GM19455 (cell line): ENCODE measurements around the gene HSPA1L.

ENCODE experiments used
- ATAC-seq: cut with Tn5 transposase; IDR thresholded peaks from one replicate; pipeline ENCODE4 v1.9.1; 2021; ENCODE audit not compliant: unreplicated experiment

Gene HSPA1L

GRCh38 chr6:31784098-31784925 is 30.8 kb downstream of the HSPA1L start:
- no peak for ATAC-seq

- no peak for ATAC-seq
Measured at GRCh38 chr6:31782126-31782855, 32.8 kb downstream of the HSPA1L start.

- no peak for ATAC-seq
Measured at GRCh38 chr6:31781244-31782125, 33.6 kb downstream of the HSPA1L start.

GRCh38 chr6:31780507-31781243 is 34.4 kb downstream of the HSPA1L start:
- no peak for ATAC-seq

GRCh38 chr6:31779908-31780307 is 35.2 kb downstream of the HSPA1L start:
- ATAC-seq = no peak

GRCh38 chr6:31778999-31779885 is 35.8 kb downstream of the HSPA1L start:
- no peak for ATAC-seq

GRCh38 chr6:31778193-31778592 is 36.9 kb downstream of the HSPA1L start:
- no peak for ATAC-seq

- ATAC-seq = no peak
Measured at GRCh38 chr6:31777667-31778050, 37.4 kb downstream of the HSPA1L start.

- ATAC-seq = no peak
Measured at GRCh38 chr6:31776989-31777666, 38.0 kb downstream of the HSPA1L start, which contains the start of gene VWA7. Gene VWA7 (minus strand): TSS chr6:31777328. CDS start chr6:31776779, 549 bp downstream.

- no peak for ATAC-seq
Measured at GRCh38 chr6:31776485-31776988, 38.5 kb downstream of the HSPA1L start.

- ATAC-seq = no peak
Measured at GRCh38 chr6:31775633-31776484, 39.2 kb downstream of the HSPA1L start.

GRCh38 chr6:31775184-31775583 is 39.9 kb downstream of the HSPA1L start:
- ATAC-seq = no peak

GRCh38 chr6:31771992-31772358 is 43.1 kb downstream of the HSPA1L start:
- no peak for ATAC-seq

- ATAC-seq = no peak
Measured at GRCh38 chr6:31770860-31771259, 44.2 kb downstream of the HSPA1L start.

- no peak for ATAC-seq
Measured at GRCh38 chr6:31769684-31770371, 45.3 kb downstream of the HSPA1L start.

- ATAC-seq = no peak
Measured at GRCh38 chr6:31768363-31769257, 46.5 kb downstream of the HSPA1L start.
